Islet of Langerhans (tissue), 1 donor: Measurements from ENCODE around the gene YEATS2.

ENCODE experiments used
- FAIRE-seq: peaks from one replicate; lab custom pipeline; 2011; peaks lifted over from hg19 to GRCh38; lab: Jason Lieb, UNC

Gene YEATS2

DNA sequence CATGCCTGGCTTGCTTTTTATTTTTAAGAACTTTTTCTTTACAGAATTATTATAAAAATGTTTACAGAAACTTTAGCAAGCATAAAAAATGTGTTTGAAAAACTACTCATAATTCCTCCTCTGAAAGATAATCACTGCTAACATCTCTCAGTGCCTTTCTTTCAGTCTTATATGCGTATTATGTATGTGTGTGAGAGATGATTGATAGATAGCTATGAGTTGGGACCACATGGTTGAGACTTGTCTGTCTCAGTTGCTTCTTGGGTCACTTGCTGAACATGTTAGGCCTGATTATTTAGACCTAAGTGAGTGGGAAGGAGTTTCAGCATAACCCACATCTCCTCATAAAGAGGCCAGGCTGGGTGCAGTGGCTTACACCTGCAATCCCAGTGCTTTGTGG is 116.6 kb downstream of the YEATS2 start:
- FAIRE-seq = no peak

DNA sequence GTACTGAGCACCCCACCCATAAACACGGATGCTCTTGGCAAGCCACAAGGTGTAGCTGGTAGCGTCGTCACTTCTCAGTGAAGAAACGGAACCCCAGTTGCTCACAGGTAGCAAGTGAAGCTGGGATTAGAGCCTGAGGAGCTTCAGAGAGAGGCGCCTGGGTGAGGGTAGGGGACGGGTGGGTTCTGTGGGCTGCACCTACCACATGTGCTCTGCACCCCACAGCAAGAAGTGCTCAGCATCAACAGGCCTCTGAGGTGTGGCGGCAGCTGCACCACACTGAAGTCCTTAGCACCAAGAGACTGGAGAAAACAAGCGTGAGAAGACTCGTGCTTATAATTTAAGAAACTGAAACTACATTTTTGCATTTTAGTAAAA is 118.0 kb downstream of the YEATS2 start:
- no peak for FAIRE-seq

DNA sequence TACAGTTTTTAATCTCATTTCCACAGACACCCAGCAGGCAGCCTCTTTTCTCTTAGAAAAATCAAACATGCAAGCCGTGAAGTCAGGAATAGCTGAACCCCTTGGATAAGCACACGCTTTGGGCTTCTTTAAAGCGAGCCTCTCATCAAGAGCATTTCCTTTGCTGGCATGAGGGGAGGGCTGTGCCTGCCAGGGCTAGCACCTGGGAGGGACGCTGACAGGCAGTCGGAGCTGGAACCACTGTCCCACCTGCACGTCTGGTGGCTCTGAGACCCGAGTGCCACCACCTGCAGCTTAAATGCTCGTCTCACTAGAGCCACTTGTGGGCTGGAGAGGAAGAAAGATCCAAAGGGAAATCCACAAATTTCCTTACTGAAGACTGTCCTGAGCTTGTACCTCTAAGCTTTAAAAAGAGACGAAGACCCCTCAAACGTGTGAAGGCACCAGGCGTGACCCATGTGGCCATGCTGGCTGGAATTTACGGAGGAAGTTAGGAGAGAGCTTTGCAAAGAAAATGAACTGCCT is 118.4 kb downstream of the YEATS2 start:
- FAIRE-seq = no peak

DNA sequence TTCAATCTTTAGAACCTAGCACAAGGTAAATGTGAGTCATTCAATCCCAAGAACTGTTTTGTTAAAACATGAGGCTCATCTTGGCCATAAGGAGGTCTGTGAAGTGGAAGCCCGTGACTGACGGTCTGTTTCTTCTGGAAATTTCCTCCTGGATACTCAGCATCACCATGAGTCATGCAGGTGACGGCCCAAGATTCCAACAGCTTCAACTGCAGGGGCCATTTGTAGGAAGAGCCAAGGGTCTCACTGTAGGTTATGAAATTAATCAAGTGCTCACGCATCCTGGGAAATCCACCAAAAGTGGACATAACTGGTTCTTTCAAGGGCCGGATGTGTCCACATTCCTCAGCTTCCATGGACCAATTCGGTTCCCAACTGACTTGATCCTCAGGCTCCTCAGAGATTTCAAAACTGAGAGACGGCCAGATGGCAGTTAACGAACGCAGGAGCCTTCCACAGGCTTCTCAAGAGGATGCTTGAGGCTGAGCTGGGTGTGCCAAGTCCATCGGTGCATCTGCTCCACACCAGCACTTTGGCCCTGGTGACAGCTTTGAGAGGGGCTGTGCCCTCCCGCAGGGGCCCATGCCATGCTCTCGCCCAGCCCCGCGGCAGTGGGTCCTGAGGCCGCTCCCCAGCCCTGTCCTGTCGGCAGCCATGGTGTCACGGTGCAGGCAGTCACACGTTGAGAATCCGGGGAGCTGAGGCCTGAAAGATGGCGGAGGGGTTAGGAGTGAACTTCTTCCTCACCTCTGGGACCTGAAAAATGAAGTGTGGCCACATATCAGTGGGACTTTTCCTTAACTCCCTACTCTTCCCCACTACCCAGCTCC is 119.3 kb downstream of the YEATS2 start:
- FAIRE-seq = no peak

DNA sequence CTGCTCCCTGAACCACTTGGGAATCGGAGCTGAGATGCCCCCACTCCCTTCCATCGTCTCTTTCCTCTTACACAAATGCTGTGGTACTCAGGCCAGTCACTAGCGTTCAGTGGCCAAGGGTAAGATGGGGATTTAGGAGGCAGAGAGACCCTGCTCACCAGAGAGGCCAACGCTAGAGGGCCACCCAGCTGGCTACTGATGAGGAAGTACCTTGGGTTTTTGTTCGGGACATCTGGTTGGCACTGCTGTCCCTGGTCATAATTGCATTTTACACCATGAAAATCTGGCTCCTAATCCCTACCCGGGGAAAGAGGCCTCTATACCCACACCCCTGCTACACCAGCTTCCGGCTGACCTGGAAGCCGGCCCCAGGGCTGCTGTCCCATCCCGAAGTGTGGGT is 120.0 kb downstream of the YEATS2 start:
- FAIRE-seq = no peak

DNA sequence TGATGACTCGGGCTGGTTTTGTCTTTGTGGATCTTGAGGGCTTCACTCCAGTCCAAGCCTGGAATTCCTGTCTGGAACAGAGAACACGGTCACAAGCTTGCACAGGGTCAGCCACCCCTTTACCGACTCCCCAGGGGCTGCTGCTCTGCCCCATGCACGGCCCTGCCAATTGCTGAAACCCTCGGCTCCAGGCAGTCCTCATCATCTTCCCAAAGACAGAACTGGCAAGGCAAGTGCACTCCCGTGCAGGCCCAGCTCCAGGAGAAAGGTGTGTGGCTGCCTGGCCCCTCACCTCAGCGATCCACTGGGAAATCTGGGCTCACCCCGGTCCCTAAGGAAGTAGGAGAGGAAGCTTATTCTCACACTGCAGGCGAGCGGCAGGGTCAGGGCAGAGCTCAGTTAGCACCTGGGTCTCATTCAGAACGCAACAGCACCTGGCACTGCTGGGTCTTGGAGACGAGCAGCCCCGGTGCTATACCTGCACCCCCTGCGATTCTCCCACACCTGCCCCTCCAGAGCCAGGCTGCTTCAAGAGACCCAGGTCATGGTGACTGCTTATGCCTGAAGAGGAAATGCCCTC is 120.5 kb downstream of the YEATS2 start:
- FAIRE-seq = no peak

DNA sequence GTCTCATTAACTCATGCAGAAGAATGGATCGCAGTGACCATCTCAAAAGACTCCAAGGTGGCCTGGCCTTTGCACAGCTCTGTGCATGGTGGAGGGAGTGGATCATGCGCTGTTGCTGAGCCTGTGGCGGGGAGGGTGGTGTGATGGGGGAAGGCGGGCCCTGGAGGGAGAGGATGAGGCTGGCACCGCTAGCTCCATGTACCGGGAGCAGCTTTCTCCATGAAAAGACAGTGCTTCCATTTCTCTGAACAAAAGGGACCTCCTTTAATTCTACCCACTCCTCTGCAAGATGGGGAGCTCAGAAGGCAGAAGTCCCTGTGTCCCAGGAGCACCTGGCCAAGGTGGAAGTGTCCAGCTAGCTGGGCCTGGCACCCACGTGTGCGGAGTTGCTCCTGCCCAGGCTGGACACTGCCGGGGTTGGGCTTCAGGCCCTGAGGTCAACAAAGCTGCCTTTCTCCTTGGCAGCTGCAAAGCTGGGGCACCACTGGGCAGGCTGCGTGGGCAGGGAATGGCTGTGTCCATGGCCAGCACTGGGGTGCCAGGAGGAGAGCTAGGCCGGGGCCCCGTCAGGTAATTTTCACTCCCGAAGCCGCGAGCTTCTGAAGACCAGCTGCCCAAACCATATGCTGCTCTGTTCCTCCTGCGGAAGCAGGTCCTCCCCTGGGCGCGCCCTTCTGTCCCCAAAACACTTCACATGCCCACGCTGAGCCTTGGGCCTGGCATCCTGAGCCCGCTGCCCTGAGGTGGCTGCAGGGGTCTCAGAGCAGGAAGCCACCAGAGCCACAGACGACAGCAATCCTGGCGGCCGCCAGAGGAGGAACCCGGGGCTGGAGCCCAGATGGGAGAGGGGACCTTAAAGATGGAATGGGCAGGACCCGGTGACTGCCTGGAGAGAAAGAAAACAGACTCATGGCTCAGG is 121.4 kb downstream of the YEATS2 start:
- no peak for FAIRE-seq

DNA sequence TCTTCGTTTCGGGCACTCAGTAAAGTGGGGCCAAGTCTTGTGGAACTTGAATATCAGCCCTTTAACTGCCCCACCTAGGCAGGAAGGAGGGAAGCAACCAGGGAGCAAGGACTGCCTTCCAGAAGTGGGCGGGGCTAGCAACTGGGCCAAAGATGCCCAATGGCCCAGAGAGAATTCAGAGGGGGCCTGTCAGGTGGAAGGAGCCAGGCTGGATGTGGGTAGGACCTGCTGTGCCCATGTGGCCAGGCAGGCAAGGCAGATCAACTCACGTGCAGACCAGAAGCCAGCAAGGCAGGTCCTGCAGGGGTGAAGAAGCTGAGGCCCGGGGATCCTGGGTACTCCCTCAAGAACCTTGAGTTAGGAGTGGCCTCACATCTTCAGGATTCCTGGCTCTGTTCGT is 122.2 kb downstream of the YEATS2 start:
- FAIRE-seq = no peak

DNA sequence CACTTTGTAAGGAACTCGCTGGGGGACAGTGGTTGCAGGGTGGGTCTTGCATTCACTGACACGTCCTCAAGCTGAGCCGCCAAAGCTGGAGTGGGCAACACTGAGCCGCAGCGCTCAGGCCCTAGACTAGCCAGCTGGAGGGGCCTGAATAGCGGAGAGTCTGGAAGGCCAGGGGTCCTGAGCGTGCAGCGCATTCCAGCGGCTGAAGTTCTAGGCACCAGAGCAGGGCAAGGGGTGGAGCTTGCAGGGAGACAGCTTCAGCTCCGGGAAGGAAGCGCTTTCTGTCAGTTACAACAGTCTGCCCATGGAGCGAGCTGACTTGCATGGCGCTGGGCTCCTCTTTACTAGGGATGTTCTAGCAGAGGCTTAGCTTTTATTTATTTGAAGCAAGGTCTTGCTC is 125.0 kb downstream of the YEATS2 start:
- FAIRE-seq = no peak

DNA sequence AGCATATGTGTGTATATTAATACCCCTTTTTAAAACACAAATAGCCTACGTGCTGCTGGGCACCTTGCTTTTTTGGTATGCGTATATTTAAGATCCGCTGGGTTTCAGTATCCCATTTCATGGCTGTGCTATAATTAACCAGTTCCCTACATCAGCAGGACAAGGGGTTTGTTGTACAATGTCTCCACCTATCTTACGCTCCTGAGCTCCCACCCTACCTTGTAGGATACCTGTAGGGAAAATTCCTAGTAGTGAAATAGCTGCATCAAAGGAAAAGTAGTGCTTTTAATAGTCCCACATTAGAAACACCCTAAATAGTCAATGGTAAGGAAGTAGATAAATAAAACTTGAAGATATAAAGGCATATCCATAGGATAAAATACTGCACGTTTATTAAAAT is 126.4 kb downstream of the YEATS2 start:
- peak; percentile 17 for FAIRE-seq

DNA sequence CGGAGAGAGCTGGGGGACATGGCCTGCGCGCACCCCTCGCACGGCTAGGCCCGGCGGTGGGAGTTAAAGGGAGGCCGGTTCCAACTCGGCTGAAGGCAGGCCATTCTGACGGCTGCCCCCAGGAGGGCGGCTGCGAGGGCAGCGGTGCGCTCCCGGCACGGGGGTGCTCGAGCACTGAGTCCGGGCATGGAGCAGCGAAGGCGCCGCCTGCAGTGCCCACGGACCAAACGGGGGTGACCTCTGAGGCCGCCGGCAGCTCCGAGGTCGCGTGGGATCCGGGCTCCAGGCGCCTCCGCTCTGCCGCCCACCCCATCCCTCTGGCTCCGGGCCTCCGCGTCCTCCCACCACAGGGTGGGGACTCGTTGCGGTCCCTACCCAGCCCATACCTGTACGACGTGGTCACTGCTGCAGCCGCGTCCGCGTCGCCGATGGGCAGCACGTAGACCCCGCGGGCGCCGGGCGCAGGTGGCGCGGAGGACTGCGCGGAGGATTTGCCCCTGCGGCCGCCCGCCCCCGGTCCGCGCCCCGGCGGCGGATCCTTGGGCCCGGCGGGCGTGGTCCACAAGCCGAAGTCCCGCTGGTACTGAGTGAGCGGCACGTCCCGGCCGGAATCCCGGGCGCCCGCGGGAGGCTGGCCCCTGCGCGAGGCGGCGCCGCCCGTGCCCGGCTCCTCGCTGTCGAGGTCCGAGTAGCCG is 127.3 kb downstream of the YEATS2 start:
- no peak for FAIRE-seq

DNA sequence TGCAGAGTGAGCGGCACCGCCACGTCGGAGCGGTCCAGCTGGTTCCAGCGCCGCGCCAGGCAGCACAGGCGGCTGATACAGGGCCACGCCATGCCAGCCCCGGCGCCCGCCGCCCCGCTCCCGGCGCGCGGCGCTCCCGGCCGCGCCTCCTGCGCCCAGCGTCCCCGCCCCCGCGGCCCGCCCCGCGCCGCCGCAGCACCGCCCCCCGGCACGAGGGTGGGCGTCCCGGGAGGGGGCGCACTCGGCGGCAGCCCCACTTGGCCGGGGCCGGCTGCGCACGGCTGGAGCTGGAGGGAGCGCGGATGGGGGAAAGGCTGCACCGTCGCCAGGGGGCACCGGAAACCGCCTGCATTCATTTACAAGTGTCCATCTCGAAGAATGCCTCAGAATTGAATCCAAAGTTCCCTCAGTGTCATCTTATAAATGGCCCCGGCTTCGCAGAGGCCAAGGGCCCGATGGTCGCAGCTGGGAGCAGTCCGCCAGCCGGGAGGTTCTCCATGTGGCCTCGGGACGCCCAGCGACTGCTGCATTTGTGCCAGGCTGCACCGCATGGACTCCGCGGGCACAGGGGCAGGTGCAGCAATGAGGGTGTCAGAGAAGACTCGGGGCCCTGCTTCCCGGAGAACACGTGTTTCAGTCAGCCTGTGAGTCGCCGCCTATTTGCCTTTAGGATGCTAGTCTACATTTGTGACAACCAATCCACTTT is 128.0 kb downstream of the YEATS2 start, which contains the start of gene MAP6D1:
Gene MAP6D1, minus strand, starts transcription at position 122 of the 706 bp plus-strand sequence. Its CDS starts 30 bp downstream, at position 92.
- FAIRE-seq = no peak

DNA sequence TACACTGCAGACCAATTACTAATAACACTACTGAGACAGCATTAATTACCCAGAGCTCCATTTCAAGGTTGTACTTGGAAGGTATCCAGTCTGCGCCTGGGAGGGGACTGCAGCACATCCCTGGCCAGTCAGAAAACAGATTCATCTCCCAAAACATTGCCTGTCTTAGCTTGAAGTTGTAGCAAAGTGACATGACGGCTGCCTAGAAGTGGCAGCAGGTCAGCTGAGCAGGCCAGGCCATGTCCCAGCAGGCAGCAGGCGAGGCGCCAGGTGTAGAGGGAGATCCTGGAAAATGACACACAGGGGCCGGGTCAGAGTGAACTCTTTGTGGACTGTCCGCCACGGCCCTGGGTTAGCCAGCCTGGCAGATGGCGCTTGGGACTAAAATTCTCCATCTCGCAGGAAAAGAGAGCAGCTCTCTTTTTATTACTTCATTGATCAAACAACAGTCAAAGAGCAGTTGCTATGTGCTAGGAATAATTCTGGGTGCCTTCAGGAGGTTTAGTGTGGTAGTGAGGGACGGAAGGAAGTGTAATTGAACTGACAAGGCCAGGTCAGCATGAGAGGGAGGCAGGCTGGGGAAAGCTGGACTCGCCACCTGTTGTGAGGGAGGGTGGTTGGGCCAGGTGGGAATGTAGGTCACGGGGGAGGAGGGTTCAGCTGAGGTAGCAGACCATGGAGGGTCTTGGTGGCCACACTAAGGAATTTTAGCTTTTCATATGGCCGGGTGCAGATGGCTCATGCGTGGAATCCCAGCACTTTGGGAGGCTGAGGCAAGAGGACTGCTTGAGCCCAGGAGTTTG is 129.1 kb downstream of the YEATS2 start:
- FAIRE-seq = no peak

DNA sequence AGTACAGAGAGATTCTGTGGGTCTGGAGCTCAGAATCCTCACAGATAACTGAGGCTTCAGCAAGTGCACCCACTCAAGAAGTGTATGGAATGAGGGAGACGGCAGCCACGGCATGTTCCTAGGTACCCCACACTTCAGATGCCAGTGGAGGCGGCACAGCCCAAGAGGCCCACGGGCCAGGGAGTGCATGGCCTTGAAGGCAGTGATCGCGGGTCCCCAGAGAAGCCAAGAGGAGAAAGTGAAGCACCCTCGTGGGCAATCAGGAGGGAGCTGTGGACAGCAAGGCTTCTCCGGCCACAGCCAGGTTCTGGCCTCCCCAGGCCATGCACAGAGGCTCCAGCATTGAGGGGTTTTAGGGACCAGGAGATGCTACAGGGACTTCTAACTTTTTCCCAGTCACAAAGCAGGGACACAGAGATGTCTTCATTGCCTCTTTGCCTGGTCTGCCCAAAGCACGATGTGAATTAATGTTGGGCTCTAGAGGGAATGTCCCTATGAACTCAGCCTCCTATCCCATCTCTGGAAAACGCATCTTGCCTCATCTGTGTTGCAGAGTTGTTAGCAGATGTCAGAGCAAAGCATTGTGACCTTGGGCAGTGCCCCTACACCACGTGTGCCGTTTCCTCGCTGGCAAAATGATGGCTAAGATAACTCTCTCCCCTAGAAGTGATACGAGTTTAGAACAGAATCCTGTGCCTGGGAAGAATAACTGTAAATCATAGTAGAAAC is 130.4 kb downstream of the YEATS2 start:
- no peak for FAIRE-seq

DNA sequence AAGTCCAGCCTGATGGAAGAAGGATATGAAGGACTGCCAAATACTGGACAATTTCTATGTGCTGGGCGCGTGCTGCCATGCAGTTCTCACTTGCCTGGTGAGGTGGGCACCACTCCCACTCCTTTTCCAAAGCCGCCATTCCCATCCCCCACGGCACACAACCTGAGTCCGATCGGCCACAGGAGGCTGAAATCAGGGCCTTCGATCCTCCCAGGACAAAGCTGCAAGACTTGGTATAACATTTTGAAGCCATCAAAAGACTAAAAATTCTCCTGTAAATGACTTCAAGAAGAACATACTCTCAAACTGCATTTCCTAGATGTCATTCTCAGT is 130.9 kb downstream of the YEATS2 start:
- FAIRE-seq = no peak

DNA sequence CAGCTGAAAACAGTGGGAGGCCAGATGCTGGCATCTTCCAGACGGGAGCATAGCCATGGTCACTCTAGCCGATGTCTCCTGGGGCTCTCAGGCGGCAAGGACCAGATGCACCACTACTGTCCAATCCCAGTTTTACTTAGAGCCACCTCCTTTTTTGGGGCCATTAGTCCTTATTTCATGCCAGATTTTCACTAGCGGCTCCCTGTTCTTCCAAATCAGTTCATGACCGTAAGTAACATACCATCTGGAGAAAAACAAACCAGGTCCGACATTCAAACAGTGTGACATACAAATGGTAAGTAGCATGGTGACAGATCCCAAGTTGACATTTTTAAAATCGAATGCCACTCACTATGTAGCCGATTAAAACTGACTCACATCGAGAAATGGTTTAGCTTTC is 131.9 kb downstream of the YEATS2 start:
- FAIRE-seq = no peak

DNA sequence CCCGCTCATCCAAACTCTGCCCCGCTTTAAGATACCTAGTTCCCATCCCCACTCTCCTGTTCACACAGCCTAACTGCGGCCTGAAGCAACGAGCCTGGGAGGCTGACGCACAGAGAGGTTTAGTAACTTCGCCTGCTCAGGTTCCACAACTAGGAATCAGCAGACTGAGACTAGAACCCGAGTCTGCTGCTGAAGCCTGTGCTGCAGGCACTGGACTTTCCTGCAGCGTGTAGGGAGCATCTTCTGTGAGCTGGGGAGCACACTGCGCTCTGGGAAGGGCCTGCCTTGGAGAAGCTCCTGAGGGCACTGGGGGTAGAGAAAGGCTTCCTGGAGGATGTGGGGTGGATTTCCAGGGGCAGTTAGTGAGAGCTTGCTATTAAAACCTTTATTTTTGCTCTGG is 132.6 kb downstream of the YEATS2 start:
- FAIRE-seq = no peak

DNA sequence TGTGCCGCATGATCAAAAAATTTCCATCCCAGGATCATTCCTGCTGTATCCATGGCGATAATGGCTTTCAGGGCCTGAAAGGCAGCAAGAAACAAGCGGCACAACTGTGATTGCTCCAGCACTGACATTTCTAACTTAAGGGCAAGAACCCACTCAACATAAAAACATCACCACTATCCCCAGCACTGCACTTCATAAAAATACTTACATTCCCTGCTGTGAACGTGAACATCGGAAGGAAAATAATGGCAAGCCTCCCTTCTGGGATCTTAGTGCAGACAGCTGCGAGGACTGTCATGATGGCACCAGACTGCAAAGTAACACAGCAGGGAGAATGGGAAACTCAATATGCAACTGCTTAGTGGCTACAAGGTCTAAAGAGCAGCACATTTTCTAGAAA is 135.9 kb downstream of the YEATS2 start:
- FAIRE-seq = no peak

DNA sequence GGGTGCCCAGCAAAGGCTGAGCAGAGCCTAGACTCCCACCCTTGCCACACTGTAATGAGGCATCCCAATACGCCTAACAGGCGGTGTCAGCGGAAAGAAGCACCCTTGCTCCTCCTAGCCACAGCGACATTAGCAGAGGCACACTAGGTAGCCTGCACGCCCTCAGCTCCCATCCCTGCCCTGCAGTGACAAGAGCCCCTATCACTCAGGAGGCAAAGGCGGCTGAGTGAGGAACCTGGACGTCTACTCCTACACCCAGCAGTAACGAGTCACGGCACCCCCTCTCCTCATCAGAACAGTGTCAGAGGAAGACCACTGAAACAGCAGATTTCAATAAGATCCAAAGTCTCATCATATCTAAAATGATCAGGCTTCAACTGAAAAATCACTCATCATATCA is 139.8 kb downstream of the YEATS2 start:
- no peak for FAIRE-seq

DNA sequence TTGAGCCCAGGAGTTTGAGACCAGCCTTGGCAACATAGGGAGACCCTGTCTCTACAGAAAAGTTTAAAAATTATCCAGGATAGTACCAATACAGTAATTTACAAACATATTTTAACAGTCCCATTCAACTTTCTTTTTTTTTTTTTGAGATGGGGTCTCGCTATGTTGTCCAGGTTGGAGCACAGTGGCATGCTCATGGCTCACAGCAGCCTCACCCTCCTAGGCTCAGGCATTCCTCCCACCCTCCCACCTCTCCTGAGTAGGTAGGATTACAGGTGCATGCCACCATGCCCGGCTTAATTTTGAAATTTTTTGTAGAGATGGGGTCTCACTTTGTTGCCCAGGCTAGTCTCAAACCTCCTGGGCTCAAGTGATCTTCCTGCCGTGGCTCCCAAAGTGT is 140.3 kb downstream of the YEATS2 start:
- FAIRE-seq = no peak
